ENCODE data around the gene SPSB1.

The SPSB1 gene

GRCh38 chr1:9320520-9321479 lies 28.1 kb downstream of the SPSB1 start:
- DNase-seq: no peak

DNA sequence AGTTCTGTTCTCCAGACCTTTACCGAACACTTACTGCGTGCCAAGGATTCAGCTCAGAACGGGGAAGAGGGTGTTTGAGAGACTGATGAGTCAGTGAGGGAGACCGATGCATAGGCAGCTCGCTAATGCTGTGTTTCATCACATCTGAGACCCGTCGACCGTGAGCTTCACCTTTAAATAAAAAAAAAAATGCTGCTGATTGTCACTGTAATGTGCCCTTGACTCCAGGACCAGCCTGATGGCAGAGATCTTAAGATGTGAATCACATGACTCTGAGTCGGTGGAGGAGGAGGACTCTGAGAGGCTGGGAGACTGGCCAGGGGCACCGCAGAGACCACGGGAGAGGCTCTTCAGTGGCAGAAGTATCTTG lies 28.8 kb downstream of the SPSB1 start:
- DNase-seq: no peak

DNA sequence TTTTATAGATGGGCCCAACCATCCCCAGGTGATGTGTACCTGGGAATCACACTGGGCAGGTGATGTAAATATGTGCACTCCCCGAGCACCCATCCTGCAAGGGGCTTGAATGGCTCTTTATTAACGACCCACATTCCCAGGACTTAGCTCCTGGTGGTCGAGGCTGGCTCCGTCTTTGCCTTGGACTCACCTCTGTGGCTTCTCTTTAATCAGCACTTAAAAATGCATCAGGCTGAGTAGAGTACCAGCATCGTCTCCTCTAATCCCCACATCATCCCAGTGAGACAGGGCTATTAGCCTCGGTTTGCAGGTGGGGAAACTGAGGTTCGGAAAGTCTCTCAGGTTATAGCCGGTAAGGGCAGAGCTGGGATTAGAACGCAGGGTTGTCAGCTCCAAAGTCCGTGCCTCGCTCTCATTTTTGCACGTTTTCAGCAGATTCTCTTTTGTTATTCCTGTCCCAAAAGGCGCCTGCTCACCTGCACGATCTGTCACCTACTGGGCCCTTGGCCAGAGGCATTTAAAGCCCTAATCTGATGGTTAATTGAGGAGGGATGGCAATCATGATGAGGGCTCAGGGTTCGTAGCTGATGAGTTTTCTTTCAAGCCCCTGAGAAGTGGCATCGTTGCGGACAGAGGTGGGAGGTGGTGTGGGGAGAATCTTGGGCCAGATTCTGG lies 29.4 kb downstream of the SPSB1 start:
- no peak for DNase-seq

GRCh38 chr1:9322661-9323244 lies 30.1 kb downstream of the SPSB1 start:
- DNase-seq: no peak

DNA sequence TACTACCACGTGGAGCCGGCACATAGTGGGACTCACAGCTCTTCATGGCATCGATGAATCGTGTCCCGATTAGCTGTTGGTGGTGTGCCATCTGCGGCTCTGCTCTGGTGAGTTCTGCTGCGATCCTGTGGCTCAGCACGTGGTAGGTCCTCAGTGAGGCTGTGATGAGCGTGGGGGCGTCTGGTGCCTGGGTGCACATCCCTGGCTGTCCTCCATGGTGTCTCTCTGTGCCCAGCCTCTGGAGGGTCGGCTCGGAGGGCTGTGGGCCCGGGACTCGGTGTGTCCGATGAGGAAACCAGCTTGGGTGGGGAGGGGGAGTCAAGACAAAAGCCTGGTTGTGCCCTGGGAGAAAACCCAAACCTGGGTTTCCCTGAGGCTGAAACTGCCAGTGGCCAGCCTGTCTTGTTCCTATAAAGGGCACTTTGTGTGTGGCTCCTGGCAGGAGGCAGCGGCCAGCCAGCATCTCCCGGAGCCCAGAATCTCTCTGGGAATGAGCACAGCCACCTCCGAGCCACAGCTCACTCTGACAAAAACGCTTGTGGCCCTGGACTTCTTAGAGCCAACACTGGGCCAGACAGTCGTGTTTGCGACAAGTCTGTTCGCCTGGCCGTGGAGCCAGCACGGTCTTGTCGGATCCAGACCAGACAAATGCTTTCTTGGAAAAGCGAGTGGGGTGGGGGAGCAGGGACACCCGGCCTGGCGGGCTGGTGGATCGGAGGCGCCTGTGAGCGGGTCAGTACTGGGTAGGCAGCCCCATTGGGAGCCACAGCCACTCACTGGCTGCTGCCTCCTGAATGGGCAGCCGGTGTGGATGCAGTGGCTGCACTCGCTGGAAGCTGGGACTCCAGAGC lies 31.8 kb downstream of the SPSB1 start:
- no peak for DNase-seq

GRCh38 chr1:9326596-9326995 lies 33.9 kb downstream of the SPSB1 start:
- no peak for DNase-seq

GRCh38 chr1:9328201-9328600 lies 35.5 kb downstream of the SPSB1 start:
- DNase-seq: no peak

DNA sequence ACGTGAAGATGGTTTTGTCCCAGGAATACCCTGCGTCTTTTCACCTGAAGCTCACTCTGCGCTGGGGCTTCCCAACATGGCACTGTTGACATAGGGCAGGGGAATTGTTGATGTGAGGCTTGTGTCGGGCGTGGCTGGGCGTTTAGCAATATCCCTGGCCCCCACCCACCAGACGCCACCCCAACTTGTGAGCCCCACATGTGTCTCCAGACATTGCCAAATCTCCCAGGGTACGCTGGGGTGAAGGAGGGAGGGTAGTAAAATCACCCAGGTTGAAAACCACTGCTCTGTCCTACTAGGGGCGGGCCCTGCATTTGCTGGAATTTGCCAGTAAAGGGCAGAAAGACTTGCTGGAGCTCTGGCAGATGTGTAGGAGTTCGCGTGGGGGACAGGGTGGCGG lies 36.0 kb downstream of the SPSB1 start:
- no peak for DNase-seq

DNA sequence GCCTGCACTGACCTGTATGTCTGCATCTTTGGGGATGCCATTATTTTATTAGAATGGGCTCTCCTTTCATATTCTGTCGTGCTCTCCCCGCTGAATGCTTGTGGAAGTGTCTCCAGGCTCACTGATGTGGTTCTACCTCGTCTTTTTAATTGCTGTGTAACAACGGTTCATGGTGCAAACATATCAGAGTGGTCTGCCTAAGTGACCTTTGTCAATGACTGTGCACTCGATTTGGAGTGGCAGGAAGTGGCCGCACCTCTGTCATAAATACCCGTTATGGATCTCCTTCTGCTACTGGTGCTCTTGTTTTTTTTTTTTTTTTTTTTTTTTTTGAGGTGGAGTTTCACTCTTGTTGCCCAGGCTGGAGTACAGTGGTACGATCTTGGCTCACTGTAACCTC lies 38.3 kb downstream of the SPSB1 start:
- DNase-seq: no peak

DNA sequence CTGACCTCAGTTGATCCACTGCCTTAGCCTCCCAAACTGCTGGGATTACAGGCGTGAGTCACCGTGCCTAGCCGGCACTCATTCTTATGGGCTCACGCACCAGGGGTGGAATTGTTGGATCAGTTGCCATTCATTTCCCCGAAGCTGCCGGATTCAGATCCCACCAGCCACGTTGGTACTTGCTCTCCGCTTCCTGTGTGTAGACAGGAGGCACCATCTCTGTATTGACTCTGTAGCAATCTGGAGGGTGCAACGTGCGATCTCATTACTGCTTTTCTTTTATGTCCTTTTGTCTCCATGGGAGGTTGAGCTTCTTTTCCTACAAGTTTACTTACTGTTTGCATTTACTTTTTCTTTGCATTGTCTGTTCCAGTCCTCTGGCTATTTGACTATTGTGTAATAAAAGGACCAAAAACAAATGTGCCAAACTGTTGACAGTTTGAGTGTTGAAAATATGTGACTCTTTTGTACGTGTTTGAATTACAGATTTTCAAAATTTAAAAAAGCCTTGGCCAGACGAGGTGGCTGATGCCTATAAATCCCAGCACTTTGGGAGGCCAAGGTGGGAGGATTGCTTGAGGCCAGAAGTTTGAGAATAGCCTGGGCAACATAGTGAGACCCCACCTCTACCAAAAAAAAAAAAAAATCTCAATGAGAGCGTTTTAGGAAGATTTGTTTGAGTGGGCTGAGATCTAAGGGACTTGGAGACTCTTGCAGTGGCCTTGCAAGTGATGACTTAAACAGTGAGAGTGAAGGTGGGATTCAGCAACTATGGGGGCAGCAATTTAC lies 39.1 kb downstream of the SPSB1 start:
- no peak for DNase-seq

DNA sequence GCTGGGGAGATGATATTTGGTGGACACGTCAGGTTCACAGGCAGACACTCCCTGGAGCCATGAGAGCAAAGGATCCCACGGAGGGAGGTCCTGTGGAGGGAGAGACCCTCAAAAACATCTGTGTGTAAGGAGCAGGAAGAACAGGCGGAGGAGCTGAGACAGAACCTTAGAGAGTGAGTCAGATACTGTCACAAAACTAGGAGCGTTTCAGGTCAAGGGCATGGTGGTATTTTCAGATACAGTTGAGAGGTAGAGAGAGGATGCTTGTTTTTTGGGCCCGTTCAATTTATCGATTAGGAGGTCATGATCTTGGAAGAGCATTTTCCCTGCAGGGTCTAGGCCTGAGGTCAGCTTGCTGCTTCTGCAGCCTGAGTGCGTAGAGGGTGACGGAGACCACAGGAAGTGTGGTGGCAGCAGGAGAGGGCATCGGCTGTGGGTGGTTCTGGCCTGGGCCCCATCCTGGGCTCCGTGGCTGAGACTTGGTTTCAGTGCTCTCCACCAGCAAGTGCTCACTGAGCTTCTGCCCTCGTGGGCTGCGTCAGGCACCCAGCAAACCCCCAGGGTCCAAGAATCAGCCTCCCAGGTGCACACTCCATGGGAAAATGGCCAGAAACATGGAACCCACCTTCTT lies 39.9 kb downstream of the SPSB1 start:
- DNase-seq: no peak

DNA sequence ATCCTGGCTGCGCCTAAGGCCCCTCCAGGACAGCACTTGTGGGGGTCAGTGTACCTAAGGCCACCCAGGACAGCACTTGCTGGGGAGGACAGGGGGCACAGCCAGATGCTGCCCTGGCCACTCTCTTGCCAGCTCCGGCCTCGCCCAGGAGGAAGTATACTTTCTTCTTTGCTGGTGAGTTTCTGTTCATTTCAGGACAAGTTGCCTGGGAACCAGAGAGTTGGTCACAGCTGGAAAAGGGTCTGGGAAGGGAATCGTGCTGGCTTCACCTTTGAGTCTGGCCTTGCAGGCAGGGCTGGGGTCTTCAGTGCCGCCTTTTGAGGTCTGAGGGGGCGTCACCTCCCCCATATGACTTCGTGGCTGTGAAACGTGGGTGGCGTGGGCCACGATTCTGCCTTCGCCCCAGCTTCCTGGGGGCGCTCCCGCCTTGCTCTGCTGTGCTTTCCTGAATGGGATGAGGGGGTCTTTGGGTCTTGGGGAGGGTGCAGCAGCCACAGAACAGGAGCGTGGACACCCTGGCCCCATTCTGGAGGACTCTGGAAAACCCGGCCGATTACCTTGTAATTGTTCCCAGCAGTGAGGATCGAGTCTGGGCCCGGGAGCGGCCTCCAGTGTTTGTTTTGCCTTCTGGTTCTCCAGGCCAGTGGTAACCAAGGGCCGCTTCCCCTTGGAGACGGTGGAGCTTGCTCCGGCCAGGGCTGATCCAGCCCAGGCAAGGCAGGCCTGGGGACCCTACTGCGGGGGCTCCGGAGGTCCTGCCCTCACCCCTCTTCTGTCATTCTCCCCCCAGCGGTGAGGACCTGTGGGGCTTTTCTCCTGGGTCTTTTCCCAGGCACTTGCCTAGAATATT lies 45.9 kb downstream of the SPSB1 start:
- DNase-seq: no peak

DNA sequence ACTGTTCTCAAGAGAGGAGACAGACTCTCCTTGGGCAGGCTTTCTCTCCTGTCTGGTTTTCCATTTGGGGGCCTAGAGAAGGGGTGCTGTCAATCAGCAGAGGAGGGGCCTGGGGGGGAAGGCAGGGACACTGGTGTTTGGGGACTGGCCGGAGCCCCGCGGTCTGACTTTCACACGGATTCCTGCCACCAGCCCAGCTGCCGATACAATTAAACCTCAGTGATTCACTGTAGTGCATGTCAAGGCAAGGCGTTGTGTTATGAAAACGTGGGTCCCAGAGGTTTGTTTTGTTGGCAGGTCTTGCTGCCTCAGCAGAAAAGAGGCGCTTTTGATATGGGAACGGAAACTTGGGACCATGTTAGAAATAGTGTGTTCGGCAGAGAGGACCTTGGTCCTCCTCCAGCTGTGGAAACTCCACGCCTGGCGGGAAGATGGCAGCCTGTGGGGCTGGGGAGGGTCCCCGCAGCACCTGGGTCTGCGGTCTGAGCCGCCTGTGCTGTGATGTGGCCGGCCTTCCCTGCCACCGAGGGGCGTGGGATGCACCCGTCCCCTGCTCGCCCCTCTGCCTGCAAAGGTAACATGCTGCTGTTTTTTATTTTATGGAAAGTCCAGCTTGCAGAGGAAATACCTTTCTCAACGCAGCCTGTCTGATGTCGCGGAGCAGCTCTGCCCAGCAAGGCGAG lies 47.6 kb downstream of the SPSB1 start:
- DNase-seq: no peak

DNA sequence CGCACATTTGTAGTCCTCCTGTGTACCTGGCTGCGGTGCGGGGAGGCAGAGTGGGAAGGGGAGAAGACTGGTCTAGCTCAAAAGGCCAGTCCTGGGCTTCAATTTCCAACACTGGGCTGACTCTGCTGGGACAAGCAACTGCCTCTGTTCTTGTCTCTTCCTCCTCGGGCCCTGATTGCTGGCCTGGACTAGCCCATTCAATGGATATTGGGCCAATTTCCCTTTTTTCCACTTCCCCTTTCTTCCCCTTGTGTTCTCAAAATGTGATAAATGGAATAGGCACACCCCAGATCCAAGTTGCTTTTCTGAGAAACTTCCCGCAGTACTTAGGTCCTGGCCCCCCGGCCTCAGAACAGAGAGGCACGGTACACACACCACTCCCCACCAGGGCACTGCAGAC lies 48.2 kb downstream of the SPSB1 start:
- DNase-seq: no peak

DNA sequence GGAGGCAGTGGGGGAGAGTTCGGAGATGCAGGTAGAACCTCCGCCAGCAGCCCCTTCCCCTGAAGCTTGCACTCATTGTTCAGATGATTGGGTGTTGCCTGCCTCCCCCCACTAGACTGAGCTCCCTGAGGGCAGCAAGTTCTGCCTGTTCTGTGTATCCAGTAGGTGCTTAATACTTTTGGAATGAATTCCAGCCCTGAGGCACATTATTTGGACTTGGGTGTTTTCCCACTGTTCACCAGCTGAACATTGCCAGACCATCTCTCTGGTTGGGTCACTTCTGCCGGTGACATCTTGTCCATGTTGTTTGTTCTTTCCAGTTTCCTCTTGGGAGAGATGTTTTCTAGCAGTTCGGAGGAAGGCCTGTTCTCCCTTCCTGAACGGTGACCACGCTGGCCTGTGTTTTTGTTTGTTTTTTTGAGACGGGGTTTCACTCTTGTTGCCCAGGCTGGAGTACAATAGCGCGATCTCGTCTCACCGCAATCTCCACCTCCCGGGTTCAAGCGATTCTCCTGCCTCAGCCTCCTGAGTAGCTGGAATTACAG lies 48.7 kb downstream of the SPSB1 start:
- no peak for DNase-seq

DNA sequence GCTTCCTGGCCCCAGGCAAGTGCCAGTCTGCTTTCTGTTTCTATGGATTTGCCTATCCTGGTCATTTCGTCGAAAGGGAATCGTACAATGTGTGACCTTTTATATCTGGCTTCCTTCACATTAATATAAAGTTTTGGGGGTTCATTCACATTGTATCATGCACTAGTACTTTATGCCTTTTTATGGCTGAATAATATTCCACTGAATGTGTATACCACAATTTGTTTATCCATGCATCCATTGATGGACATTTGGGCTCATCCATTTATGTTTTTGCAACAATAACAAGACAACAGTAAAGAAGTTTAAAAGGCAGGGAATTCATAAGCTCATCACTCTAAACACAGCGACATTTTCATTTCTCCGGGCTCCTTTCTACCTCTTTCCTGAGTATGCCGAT lies 50.6 kb downstream of the SPSB1 start:
- DNase-seq: no peak

DNA sequence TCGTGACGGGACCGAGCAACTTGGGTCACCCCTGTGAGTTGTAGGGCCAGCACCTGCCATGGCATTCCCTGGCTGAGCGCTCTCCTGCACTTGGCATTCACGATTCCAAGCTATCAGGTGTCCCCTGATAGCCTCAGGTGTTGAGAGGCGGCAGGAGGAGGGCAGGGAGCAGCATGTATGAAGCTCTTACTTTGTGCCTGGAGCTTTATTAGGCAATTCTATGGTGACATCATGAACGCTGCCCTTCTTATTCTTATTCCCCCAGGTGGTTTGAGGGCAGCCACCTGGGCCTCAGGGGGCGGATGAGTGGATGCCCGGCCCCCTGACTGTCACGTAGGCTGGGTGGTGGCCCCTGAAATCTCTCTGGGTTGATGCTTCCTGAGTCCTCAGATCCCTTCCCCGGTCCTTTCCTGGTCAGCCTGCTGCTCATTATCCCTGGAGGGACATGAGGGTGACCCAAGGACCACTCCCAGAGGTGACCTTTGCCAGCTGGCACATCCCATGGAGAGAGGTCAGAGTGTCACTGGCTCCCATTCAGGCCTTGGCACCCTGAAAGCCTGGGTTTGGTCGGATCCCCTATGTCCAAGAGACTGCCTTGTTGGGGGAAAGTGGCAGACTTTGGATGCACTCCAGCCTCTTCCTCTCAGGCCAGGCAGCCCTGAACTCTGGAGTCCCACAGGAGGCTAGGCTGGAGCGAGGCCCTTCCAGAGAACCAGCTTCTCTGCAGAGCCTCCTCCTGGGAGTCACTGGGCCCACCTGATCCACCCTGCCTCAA lies 51.9 kb downstream of the SPSB1 start:
- DNase-seq: no peak

- no peak for DNase-seq
These were observed 52.8 kb downstream of the SPSB1 start for GRCh38 chr1:9345471-9345870.

GRCh38 chr1:9345922-9346321 lies 53.2 kb downstream of the SPSB1 start:
- DNase-seq: no peak

All from activated naive CD4-positive, alpha-beta T cell treated with Interleukin-2 at 50 U/mL for 16 hours (primary cell).